DMS153 treated with DMSO at 0.1 percent for 48 hours (cell line): ENCODE measurements around the gene USP43.
A peak's percentile ranks its signal among the peaks of the same experiment; 100 is the strongest.
"Not testable (repeated sequence)": the region's sequence is repeated elsewhere in the genome, so short reads cannot be mapped to it uniquely, and the experiment has no call there.

Source experiments
- DNase-seq: peaks from one replicate; lab custom pipeline; 2025; ENCODE audit not compliant: unreplicated experiment; lab: John Stamatoyannopoulos, UW

The USP43 gene

GRCh38 chr17:9644910-9645751 is at the start of gene USP43:
Gene USP43, plus strand, starts transcription at chr17:9645517. Its CDS starts 116 bp downstream, at chr17:9645633.
- no peak for DNase-seq

DNA sequence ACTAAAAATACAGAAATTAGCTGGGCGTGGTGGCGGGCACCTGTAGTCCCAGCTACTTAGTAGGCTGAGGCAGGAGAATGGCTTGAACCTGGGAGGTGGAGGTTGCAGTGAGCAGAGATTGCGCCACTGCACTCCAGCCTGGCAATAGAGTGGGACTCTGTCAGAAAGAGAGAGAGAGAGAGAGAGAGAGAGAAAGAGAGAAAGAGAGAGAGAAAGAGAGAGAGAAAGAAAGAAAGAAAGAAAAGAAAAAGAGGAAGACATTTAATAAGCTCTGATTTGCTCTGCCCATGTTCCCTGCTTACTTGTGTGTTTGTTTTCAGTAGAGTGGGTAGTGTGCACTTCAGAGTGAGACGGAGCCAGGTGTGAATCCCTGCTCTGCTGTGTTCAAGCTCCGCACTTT is 47.7 kb upstream of the USP43 start:
- DNase-seq: not testable (repeated sequence)

GRCh38 chr17:9598661-9599060 is 46.7 kb upstream of the USP43 start:
- no peak for DNase-seq

- not testable (repeated sequence) for DNase-seq
These were observed 40.7 kb upstream of the USP43 start for GRCh38 chr17:9604583-9604982.

DNA sequence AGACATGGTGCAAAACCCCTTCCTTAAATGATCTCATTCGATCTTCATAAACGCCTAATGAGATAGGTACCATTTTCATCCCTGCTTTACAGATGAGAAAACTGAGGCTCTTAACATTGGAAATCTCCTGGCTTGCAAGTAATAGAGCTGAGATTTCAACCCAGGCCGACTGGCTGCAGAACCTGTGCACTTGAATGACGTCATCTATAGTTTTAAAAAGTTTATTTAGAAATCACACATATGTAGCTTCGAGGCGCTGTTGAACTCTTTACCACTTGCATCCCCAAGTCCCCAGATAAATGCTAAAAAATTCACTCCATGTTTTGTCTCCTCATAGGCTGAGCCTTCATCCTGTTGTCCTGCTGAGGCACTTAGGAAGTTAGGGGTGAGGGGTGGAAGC is 38.9 kb upstream of the USP43 start:
- no peak for DNase-seq

GRCh38 chr17:9607058-9607457 is 38.3 kb upstream of the USP43 start:
- DNase-seq: not testable (repeated sequence)

GRCh38 chr17:9611557-9611956 is 33.8 kb upstream of the USP43 start:
- DNase-seq: no peak

- no peak for DNase-seq
These were observed 33.3 kb upstream of the USP43 start for GRCh38 chr17:9612006-9612405.

DNA sequence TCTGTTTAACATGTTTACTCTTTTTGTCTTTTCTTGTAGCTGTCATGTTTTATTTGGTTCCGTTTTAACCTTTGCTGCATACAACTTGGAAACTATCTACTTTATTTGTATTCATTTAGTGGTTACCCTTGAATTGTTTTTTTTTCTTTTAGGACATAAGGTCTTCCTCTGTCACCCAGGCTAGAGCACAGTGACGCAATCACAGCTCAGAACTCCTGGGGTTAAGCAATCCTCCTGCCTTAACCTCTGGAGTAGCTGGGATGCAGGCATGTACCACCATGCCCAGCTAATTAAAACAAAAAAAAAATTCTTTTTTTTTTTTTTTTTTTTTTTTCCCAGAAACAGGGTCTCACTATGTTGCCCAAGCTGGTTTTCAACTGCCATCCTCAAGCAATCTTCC is 29.8 kb upstream of the USP43 start:
- DNase-seq: no peak

DNA sequence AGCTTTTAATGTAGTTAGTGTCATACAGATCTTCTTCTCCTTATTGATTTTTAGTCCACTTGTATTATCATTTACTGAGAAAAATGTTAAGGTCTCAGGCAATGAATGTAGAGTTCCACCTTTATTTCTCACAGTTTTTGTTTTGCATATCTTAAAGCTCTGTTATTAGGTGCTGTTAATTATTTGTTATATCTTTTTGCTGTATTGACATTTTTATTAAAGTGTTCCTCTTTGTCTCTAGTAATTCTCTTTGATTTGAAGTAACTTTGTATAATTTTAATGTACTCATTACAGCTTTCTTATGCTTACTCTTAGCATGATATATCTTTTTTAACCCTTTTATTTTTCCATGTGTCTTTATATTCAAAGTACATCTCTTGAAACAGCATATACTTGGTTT is 22.4 kb upstream of the USP43 start:
- no peak for DNase-seq

DNA sequence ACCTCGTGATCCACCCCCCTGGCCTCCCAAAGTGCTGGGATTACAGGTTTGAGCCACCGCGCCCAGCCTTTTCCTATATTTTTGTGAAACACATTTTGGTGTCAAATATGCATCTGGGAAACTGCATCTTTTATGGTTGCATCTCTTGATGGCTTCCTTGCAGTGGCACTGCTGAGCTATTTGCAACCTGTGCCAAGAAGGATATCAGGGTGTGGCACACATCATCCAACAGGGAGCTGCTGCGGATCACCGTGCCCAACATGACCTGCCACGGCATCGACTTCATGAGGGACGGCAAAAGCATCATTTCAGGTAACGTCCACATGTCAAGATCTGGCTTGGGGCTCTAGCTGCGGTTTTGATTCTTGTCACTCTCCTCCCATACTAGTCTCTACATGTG is 16.8 kb upstream of the USP43 start:
- no peak for DNase-seq

GRCh38 chr17:9632741-9633140 is 12.6 kb upstream of the USP43 start:
- no peak for DNase-seq

DNA sequence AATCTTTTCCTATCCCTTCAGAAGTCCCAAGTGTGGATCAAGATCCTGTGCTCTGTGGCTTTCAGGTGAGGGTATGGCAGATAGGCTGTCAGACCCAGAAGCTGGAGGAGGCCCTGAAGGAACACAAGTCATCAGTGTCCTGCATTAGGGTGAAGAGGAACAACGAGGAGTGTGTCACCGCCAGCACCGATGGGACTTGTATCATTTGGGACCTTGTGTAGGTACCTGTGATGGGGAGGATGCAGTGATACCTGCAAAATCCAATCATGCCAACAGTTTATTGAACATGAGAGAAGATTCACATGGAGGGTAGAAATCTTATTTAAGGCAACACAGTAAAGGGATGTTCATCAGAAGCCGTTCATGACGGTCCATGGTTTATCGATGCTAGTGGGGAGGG is 10.0 kb upstream of the USP43 start:
- DNase-seq: no peak

DNA sequence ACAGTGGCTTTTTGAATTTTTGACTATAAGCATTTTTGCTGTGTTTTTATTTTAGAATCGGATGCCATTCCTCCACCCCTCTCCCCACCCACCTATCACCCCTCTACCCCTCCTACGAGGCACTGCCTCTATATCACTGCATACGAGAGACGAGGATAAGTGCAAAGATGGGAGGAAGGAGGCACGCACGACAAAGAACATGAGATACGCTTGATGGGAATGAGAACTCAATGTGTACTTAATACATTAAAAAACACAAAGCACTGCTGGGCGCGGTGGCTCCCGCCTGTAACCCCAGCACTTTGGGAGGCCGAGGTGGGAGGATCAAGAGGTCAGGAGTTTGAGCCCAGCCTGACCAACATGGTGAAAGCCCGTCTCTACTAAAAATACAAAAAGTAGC is 8.8 kb upstream of the USP43 start:
- DNase-seq: no peak

DNA sequence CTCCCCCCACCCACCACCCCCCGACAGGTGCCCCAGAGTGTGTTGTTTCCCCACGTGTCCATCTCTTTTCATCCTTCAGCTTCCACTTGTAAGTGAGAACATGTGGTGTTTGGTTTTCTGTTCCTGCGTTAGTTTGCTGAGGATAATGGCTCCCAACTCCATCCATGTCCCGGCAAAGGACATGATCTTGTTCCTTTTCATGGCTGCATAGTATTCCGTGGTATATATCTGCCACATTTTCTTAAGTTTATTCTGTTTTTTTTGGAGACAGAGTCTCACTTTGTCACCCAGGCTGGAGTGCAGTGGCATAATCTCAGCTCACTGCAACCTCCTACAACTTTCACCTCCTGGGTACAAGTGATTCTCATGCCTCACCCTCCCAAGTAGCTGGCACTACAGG is 4.9 kb upstream of the USP43 start:
- not testable (repeated sequence) for DNase-seq

DNA sequence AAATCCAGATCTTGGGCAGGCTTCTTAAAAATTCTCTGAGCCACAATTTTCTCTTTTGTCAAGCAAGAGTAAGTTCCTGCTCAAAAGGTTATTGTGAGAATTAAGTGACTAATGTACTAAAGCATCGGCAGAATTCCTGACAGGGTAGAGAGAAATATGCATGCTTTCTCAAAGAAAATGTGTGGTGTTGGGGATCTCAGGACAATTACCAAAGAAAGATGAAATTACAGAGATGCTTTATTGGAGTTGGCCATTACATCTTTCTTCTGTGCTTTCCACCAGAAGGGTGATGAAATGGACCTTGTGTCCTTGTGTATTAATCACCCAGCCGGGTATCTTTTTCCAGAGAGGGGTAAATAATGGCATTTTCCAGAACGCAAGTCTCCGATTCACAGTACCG is 1.7 kb upstream of the USP43 start:
- DNase-seq: no peak

DNA sequence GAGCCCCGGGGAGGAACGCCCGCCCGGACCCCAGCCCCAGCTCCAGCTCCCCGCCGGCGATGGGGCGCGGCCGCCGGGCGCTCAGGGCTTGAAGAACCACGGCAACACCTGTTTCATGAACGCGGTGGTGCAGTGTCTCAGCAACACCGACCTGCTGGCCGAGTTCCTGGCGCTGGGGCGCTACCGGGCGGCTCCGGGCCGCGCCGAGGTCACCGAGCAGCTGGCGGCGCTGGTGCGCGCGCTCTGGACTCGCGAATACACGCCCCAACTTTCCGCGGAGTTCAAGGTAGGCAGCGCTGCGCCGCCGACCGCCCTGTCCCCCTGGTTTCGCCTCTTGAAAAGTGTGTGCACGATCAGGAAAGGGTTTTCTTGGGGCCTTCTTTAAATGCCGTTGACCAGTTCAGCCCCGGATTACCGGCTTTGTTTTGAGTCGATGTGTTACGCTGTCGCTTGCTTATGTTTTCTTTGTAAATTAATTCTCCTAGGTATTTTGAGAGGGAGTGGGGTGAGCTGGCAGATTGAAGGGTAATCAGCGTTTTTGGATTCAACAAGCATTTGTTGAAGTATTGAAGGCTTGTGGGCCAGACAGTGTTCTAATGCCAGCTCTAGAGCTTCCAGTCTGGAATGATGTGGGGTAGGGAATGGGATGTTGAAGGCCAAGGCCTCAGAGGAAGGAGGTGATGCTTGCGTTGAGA is 681 bp downstream of the USP43 start:
- DNase-seq: peak; percentile 4

DNA sequence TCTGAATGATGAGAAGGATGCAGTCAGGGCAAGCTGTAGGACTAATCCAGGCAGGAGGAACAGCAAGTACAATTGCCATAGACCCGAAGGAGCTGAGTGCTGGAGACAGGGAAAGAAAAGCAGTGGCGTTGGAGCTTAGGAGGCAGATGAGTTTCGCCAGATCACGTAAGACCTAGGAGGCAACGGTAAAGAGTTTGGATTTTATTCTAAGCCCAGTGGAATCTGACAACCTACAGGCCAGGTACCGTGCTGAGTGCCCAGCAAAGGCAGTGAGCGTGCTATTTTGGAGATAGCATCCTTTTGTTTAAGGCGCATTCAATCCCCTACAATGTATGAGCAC is 1.2 kb downstream of the USP43 start:
- DNase-seq: no peak

DNA sequence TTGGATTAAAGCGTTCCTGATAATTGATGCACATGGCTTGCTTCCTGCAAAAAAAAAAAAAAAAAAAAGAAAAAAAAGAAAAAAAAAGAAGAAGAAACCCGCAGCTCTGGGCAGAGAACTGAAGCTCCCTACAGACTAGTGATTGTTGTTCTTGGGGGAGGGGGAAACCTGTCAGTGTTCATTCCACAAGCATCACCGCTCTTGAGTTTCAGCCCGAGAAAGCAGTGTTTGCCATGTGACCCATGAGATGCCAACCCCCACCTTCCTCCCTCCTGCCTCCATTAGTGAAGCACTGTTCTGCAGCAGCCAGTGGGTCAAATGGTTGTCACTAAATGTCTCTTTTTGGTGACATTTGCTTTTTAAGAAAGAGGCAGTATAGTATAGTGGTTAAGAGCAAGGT is 1.7 kb downstream of the USP43 start:
- no peak for DNase-seq

DNA sequence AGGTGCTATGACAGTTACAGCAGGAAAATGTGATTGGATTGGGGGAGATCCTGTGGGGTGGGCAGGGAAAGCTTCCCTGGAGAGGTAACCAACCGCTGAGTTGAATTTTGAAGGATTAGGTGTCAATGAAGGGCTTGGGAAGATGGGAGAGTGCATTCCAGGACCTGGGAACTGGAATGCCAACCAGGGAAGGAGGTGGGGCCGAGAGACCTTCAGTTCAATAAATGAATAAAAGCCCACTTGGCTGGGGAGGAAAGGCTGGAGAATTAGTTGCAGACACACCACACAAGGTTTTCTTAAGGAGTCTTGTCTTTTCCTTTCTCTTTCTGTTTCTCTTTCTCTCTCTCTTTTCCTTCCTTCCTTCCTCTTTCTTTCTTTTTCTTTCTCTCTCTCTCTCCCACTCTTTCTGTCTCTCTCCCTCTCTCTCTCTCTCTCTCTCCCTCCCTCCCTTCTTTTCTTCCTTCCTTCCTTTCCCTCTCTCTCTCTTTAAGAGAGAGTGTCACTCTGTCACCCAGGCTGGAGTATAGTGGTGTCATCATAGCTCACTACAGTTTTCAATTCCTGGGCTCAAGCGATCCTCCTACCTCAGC is 3.3 kb downstream of the USP43 start:
- DNase-seq: no peak

DNA sequence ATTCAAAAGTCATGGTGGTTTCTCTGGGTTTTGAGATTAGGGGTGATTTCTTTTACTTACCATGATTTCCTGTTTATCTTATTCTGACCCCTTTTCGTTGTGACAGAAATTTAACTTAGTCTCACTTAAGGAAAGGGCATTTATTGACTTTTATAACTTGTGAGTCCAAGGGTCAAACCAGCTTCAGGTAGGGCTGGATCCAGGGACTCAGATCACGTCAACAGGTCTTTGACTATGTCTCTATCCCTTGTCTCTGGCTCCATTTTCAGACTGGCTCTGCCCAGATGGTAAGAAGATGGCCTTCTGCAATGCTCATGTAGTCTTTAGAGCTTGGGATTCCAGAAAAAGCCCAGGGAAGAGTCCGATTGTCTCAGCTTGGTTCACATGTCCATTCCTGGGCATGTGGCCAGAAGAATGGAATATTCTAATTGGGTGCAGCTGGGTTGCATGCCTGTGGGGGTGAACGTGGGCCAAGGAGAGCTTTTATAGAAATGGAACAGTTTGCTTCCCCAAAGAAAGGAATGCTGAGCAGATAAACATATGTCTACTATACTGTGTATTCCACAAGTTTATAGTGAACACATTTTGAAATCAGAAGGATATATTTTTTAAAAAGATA is 13.4 kb downstream of the USP43 start:
- DNase-seq: no peak

- DNase-seq: no peak
These were observed 15.7 kb downstream of the USP43 start for GRCh38 chr17:9661027-9661426.
